Uterus (tissue), 4 donors: ENCODE measurements around the gene UNC79. TPM values are rescaled to one million over a fixed set of nuclear protein-coding genes. Genes with fewer than 3 reads are reported as not detected.
A peak's percentile ranks its signal among the peaks of the same experiment; 100 is the strongest.

Experiments used
- DNase-seq, 2 donors: peaks; one replicate each; pipeline ENCODE4 v3.0.0-alpha.2; 2019 to 2020
- H3K27ac ChIP-seq, 2 donors: fragments of 200-600 bp; sonication (generic); 1 replicate in 1 of 2; 2 replicates in 1 of 2; pipeline ENCODE4 v1.5.1; 2016 to 2018
- H3K27me3 ChIP-seq, 2 donors: fragments of 200-600 bp; sonication (generic); one replicate each; pipeline ENCODE4 v1.5.1; 2018 to 2019; ENCODE audit warnings: control low read depth in 1 of 2
- H3K36me3 ChIP-seq, 2 donors: fragments of 200-600 bp; sonication (generic); one replicate each; pipeline ENCODE4 v1.5.1; 2019; ENCODE audit warnings: control low read depth in 1 of 2
- H3K4me1 ChIP-seq, 2 donors: fragments of 200-600 bp; sonication (generic); one replicate each; pipeline ENCODE4 v1.5.1; 2018 to 2019; ENCODE audit warnings: control low read depth in 1 of 2
- H3K4me3 ChIP-seq, 2 donors: fragments of 200-600 bp; sonication (generic); 1 replicate in 1 of 2; 2 replicates in 1 of 2; pipeline ENCODE4 v1.5.1; 2018 to 2019; ENCODE audit warnings: mild to moderate bottlenecking in 1 of 2
- H3K9me3 ChIP-seq, 2 donors: fragments of 200-600 bp; sonication (generic); one replicate each; pipeline ENCODE4 v1.5.1; 2019; ENCODE audit warnings: control low read depth in 1 of 2
- CTCF ChIP-seq, 4 experiments: fragments of 200-600 bp in 2 of 4; fragments of 450-650 bp in 2 of 4; sonication (generic) in 2 of 4; IDR thresholded peaks; one replicate each; pipeline ENCODE4 v1.5.1; 2016 to 2019; ENCODE audit warnings: antibody characterized with exemption in 4 of 4, mild to moderate bottlenecking in 2 of 4, moderate library complexity in 1 of 4
- POLR2A ChIP-seq, 2 donors: fragments of 450-650 bp; IDR thresholded peaks; one replicate each; pipeline ENCODE4 v1.6.1; 2016; ENCODE audit warnings: antibody characterized with exemption in 2 of 2, mild to moderate bottlenecking in 1 of 2, moderate library complexity in 1 of 2
- intact Hi-C: fragments of 100-400 bp; cut with DNase I; formaldehyde crosslinking; loops from one replicate; pipeline ENCODE4 v1.15.1; 2023; ENCODE audit warnings: low total_unique reads
- total RNA-seq, 4 donors: library from RNA; depleted of rRNA in 3 of 4; stranded (reverse); fragments of >200 nt in 3 of 4; gene quantifications; one replicate each; pipeline versions ENCODE4 v1.1.0 to v1.2.4, GENCODE V29; 2014 to 2023
- donor health status: DM: yes; HTN: yes; CAD: no.

Gene UNC79
- total RNA-seq, 4 donors from 2014 or later, result 0.24 to 0.35 TPM; not detected in 2

- H3K36me3 ChIP-seq, result no peaks in the 10 kb centered on the region
- no peak for DNase-seq
- TF ChIP-seq POLR2A (IDR thresholded peaks at IDR 0.05), result no peak
- TF ChIP-seq CTCF (IDR thresholded peaks at IDR 0.05), result no peak
- no peak overlapping the region for H3K27ac ChIP-seq
- no peaks in the 10 kb centered on the region for H3K27me3 ChIP-seq
- H3K4me1 ChIP-seq, result peaks cover 0 to 4% of the 10 kb centered on the region in 2 donors
- H3K4me3 ChIP-seq, result no peak overlapping the region
- no peaks in the 10 kb centered on the region for H3K9me3 ChIP-seq
- intact Hi-C loops, result no loop called here
These were observed 287.1 kb downstream of the UNC79 start for GRCh38 chr14:93717668-93718320.

DNA sequence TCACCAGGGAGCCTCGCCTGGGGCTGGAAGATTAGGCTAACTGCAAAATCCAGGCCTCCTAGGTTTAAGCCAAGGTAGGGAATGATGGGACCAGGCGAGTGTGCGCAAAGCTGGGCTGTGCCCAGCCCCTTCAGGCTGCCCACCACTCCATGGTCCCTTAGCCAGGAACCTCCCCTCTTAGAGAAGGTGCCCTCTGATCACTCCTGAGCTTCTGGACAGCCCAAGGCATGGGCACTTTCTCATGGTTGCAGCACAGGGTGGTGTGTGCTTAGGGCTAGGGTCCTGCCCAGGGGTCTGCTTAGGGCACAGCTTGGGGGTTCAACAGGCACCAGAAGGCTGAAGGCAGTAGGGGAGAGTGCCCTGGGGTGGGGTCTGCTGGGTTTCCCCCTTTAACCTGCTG, 288.5 kb downstream of the UNC79 start:
- no peaks in the 10 kb centered on the region for H3K4me1 ChIP-seq
- no peak for DNase-seq
- H3K9me3 ChIP-seq, result no peaks in the 10 kb centered on the region
- no peak for TF ChIP-seq CTCF (IDR thresholded peaks at IDR 0.05)
- no peak for TF ChIP-seq POLR2A (IDR thresholded peaks at IDR 0.05)
- H3K4me3 ChIP-seq, result no peak overlapping the region
- no peak overlapping the region for H3K27ac ChIP-seq
- no peaks in the 10 kb centered on the region for H3K27me3 ChIP-seq
- intact Hi-C loops, result no loop called here
- H3K36me3 ChIP-seq, result no peaks in the 10 kb centered on the region

DNA sequence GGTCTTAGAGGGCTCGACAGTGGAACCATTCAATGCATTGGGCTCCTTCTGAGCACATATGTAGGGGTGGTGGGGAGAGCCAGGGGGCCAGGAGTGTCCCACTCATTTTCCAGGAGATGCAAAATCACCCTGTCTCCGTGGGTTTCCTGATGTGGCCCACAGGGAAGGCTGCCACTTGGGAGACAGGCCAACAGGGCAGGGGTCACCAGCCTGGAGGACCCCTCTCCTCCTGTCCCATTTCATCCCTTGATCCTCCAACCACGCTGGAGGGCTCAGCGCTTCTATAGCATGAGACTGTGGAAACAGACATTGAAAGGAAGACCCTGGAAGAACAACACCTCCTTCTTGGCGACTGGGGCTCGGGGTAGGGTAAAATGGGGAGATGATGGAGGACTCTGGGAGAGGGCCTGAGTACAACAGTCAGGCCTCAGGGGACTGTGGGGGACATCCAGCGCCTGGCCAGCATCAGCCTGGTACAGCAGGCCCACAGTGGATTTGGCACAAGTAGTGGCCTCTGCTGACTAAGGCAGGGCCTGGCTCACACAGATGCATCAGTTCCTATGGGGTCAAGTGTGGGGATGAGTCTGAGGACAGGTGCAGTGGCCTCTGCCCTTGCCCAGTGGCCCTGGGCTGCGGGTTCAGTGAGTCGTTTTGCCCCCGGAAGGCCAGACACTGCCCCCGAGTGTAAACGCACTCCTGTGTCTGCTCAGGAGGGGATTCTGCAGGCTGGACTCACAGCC, 289.5 kb downstream of the UNC79 start:
- intact Hi-C loops, result no loop called here
- H3K9me3 ChIP-seq, result no peaks in the 10 kb centered on the region
- H3K4me1 ChIP-seq, result no peaks in the 10 kb centered on the region
- DNase-seq, result no peak
- no peak overlapping the region for H3K4me3 ChIP-seq
- TF ChIP-seq POLR2A (IDR thresholded peaks at IDR 0.05), result no peak
- TF ChIP-seq CTCF (IDR thresholded peaks at IDR 0.05), result no peak
- H3K36me3 ChIP-seq, result no peaks in the 10 kb centered on the region
- H3K27me3 ChIP-seq, result no peaks in the 10 kb centered on the region
- H3K27ac ChIP-seq, result no peak overlapping the region

DNA sequence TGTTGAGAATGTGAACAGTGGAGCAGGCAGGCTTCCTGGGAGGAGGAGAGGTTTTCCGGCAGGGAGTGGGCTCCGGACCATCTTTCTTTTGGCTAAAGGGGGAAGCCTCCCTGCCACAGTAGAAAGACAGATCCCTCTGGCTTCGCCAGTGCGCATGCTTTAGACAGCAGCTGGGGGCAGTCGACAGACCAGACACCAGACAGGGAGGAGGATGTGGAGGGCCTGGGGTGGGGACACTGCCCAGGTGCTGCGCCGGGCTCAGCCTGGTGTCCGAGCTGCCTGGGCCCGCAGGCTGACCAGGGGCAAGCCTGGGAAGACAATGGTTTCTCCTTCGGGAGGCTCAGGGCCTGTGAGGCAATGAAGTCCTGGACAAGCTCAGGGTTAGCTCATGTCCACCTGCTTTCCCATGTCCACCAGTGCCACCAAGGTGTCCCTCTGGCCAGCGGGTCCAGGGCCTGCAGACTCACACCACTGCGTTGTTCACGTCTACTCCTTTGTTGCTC, 290.3 kb downstream of the UNC79 start:
- intact Hi-C loops, result no loop called here
- no peak overlapping the region for H3K27ac ChIP-seq
- no peaks in the 10 kb centered on the region for H3K9me3 ChIP-seq
- TF ChIP-seq CTCF (IDR thresholded peaks at IDR 0.05), result no peak
- TF ChIP-seq POLR2A (IDR thresholded peaks at IDR 0.05), result no peak
- H3K27me3 ChIP-seq, result no peaks in the 10 kb centered on the region
- DNase-seq, result no peak
- H3K4me3 ChIP-seq, result no peak overlapping the region
- no peaks in the 10 kb centered on the region for H3K4me1 ChIP-seq
- no peaks in the 10 kb centered on the region for H3K36me3 ChIP-seq

DNA sequence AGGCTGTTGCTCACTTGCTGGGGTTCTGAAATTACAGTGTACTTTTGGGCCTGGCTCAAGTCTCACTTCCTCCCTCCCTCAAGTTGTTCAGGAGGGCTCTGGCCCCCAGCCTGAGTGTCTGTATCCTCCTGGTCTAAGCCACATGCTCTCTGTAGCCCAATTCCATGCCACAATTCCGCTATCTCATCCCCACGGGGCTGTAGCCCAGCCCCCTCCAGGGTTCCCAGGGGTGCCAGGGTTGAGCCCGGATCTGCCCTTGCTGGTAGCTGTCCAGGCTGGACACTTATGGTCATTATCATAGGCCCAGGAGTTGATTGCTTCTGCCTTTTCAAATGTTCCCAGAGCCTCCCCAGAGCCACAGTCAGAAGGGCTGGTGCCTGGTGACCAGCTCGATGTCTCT, 292.3 kb downstream of the UNC79 start:
- no peak for TF ChIP-seq POLR2A (IDR thresholded peaks at IDR 0.05)
- no peak for TF ChIP-seq CTCF (IDR thresholded peaks at IDR 0.05)
- Histone ChIP-seq H3K27ac (no peak overlapping the region), H3K4me3 (no peak overlapping the region), H3K4me1 (no peaks in the 10 kb centered on the region), H3K27me3 (no peaks in the 10 kb centered on the region), H3K36me3 (no peaks in the 10 kb centered on the region), H3K9me3 (no peaks in the 10 kb centered on the region)
- peak in 1 of 2 donors; percentile 3 for DNase-seq
- intact Hi-C loops, result no loop called here
